GM18499 (cell line): ENCODE data around the gene DCTN5.
"Not testable (repeated sequence)": the region's sequence is repeated elsewhere in the genome, so short reads cannot be mapped to it uniquely, and the experiment has no call there.

Experiments used
- ATAC-seq: cut with Tn5 transposase; IDR thresholded peaks from one replicate; pipeline ENCODE4 v1.9.1; 2021; ENCODE audit warnings: moderate number of reproducible peaks; ENCODE audit not compliant: insufficient read depth, unreplicated experiment

The DCTN5 gene

DNA sequence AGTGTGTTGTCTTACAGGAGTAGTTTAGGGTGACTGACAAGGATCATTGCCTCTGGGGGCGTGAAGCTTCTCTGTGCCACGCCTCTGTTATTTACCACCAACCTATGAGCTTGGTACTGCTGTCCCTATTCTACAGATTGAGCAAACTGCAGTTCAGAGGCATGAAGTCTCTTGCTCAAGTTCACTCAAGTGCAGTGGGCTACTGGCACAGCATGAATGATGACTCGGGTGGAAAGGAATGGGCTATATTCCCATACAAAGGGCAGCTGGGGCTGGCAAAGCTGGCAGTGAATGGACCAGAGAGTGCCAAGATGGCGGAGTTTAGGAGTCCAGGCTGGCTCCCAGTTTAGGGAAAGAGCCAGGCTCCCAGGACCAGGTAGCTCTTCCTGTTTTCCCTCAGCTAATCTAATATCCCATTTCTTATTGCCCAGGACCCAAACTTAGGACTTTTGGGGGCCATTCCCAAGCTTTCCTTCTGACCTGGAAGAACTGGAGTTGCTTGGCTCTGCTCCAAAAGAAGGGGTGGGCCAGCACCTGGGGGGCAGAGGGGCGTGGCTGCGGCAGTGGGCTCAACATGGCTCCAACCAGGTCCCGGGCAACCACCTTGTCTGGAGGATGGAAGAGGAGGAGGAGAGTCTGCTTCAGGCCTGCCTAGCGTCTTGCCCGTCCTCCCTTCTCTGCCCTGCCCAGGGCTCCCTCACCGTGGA, 50.4 kb downstream of the DCTN5 start:
- no peak for ATAC-seq

GRCh38 chr16:23692190-23692837, 51.0 kb downstream of the DCTN5 start:
- ATAC-seq = no peak

GRCh38 chr16:23694265-23694643, 53.0 kb downstream of the DCTN5 start:
- no peak for ATAC-seq

DNA sequence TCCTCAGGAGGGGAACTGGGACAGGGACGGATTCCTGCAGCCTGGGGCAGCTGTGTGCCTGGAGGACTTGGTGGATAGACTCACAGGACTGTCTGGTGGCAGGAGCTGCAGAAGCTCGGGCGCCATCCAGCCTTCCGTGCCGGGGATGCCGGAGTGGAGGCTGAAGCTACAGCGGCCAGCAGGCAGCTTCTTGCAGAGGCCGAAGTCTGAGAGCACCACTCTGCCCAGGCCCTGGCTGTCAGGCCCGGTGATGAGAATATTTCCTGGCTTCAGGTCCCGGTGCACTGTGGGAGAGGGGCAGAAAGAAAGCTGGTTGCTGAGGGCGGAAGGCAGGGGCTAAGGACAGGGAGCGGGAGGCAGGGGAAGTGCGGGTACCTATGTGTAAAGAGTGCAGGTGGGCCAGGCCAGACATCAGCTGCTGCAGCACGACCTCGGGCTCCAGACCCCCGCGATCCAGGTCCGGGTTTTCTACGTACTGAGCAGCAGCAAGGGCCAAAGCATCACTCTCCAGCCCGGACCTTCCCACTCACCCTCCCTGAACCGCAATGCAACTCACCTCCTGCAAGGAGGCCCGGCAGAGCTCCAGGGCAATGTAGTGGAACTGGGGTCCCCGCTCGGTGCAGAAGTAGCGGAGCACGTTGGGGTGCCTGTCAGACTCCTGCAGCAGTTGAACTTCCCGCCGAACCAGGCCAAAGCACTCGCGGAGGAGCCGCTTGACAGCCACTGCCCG, 53.5 kb downstream of the DCTN5 start:
- no peak for ATAC-seq

DNA sequence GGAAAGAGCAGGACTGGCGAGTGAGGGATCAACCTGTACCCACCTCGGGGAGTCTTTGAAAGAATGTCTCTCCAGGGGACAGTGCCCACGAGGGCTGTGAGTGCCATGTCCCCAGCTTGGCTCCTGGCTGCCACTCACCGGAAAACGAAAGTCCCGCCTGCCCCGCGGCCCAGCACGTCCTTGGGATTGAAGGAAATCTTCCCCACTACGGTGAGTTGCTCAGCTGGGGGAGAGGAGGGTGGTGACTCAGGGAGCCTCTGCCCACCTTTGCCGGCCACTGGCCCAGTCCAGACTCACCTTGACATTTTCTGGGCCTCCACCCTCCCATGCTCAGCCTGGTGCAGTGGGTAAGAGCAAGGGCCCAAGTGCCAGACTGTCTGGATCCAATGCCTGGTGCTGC, 54.5 kb downstream of the DCTN5 start:
- no peak for ATAC-seq

GRCh38 chr16:23699100-23699499, 57.8 kb downstream of the DCTN5 start:
- no peak for ATAC-seq

- ATAC-seq = no peak
These were observed 58.8 kb downstream of the DCTN5 start for GRCh38 chr16:23700093-23700492.

- no peak for ATAC-seq
These were observed 59.2 kb downstream of the DCTN5 start for GRCh38 chr16:23700509-23700908.

GRCh38 chr16:23701045-23701444, 59.8 kb downstream of the DCTN5 start:
- no peak for ATAC-seq

- ATAC-seq = no peak
These were observed 61.7 kb downstream of the DCTN5 start for GRCh38 chr16:23702951-23703350.

DNA sequence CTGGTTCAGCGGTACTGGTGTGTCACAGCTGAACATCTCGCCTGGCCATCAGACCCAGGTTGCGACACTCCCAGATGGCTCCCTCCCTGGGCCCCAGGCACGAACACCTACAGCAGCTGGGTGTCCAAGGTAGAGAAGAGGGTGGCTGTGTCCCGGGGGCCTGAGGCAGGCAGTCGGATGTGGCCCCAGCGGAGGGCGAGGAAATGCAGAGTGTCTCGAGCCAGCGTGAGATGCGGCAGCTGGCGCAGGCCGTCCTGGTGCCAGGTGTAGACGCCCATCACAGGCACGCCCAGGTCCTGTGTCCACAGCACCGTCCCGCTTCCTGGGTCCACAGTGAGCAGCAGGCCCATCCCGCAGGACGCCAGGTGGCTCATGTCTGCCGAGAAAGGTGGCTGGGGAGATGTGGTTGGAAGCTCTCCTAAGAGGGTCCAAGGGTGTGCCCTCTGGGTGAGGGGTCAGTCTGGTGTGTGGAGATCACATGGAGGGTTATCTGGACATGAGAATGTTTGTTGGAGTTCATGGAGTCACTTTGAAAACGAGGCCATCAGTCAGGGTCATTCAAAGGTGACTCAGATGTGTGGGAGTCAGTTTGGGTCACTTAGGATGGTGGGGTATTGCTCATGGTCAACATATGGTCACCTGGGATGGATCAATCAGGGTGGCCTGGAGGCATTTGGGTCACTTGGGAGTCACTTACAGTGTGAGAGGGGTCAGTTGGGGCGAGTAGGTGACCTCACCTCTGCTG, 63.7 kb downstream of the DCTN5 start:
- ATAC-seq = no peak

GRCh38 chr16:23705517-23705902, 64.2 kb downstream of the DCTN5 start:
- ATAC-seq = no peak

GRCh38 chr16:23706439-23706838, 65.2 kb downstream of the DCTN5 start:
- ATAC-seq = no peak

DNA sequence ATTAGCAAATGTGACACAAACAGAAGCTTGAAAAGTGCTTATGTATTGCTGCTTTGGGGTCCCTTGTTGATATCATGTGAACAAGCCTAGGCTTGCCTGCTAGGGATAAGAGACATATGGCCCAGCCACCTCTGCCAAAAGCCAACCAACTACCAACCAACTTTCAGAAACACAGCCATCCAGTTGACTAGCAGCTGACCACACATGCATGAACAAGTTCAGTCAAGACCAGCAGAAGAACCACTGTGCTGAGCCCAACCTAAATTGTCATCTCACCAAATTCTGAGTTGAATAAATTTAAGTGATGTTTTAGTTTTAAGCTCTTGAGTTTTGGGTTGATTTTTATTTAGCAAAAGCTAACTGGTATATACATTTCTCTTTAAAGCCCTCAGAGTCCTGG, 68.3 kb downstream of the DCTN5 start:
- ATAC-seq = no peak

DNA sequence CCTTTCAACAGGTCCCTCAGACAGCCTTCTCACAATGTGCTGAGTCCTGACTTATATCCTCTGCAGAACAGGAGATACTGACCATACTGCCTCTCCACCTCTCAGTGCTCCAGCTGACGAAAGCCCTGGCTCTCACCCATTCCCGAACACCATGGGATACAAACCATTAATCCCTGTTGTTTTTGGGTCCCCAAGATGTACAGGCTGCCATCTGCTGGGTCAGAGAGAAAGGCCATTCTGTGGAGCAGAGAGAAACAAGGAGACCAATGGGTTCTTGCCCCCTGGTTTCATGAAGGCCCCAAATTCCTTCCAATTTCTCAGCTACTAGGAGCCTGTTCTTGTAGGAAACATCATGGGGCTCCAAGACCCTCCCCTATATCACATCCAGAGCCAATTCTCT, 68.7 kb downstream of the DCTN5 start:
- no peak for ATAC-seq

GRCh38 chr16:23710504-23710903, 69.2 kb downstream of the DCTN5 start:
- no peak for ATAC-seq

GRCh38 chr16:23711785-23712184, 70.5 kb downstream of the DCTN5 start:
- ATAC-seq = no peak

GRCh38 chr16:23712976-23713375, 71.7 kb downstream of the DCTN5 start, which contains the start of gene ERN2:
TSS of gene ERN2 (minus strand) at chr16:23713222. CDS start at chr16:23713187, 35 bp downstream.
- no peak for ATAC-seq

DNA sequence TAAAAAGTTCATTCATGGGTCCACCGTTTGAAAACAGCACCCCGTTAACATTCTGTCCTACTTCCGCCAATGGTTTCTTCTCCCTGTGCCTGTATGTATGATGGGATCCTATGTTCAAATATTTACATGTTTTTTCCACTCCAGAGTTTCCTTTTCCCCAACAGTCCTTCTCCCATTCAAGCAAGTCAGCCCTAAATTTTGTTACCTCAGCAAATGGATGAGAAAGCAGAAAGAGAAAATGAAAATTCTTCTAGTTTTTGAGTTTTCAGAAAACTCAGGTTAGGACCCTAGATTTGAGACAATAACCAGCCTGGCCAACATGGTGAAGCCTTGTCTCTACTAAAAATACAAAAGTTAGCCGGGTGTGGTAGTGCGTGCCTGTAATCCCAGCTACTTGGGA, 75.2 kb downstream of the DCTN5 start:
- ATAC-seq = no peak

- not testable (repeated sequence) for ATAC-seq
These were observed 81.5 kb downstream of the DCTN5 start for GRCh38 chr16:23722613-23723240.
